A673 (cell line): ENCODE results near the gene MICAL2. TPM values are rescaled to one million over a fixed set of nuclear protein-coding genes. Genes with fewer than 3 reads are reported as not detected.

Source experiments
- BruUV-seq: library from RNA; stranded (reverse); fragments of 400-500 nt; replicated peaks from 2 replicates; lab custom pipeline; 2021; lab: Mats Ljungman, UMichigan
- CTCF ChIA-PET: fragments of 300-600 bp; sonication (Branson Sonifier 250); formaldehyde crosslinking; loops from one replicate; lab custom pipeline; 2022; ENCODE audit warnings: antibody characterized with exemption; lab: Charles Lee
- POLR2A ChIA-PET: fragments of 300-600 bp; sonication (Branson Sonifier 250); formaldehyde crosslinking; loops from one replicate; lab custom pipeline; 2022; ENCODE audit warnings: antibody characterized with exemption; ENCODE audit not compliant: low non-redundant PET; lab: Charles Lee
- DNase-seq: peaks from one replicate; pipeline ENCODE4 v3.0.0-alpha.2; 2015; ENCODE audit warnings: low spot score
- H3K27ac ChIP-seq: fragments of 200-600 bp; sonication (generic); 2 replicates; pipeline ENCODE4 v1.5.1; 2016; ENCODE audit warnings: mixed run types, low read depth, mild to moderate bottlenecking, mixed read lengths, antibody characterized with exemption, low read length; ENCODE audit not compliant: poor library complexity, severe bottlenecking
- H3K27me3 ChIP-seq: fragments of 200-600 bp; sonication (generic); replicated peaks from 2 replicates; pipeline ENCODE4 v1.6.1; 2017; ENCODE audit warnings: mixed run types, low read depth, mild to moderate bottlenecking, mixed read lengths, antibody characterized with exemption, low read length; ENCODE audit not compliant: insufficient read depth, poor library complexity
- H3K36me3 ChIP-seq: fragments of 200-600 bp; sonication (generic); 2 replicates; pipeline ENCODE4 v1.6.1; 2016; ENCODE audit warnings: mixed run types, mild to moderate bottlenecking, mixed read lengths, antibody characterized with exemption, low read length; ENCODE audit not compliant: insufficient read depth, poor library complexity, severe bottlenecking
- H3K4me1 ChIP-seq: fragments of 200-600 bp; sonication (generic); 2 replicates; pipeline ENCODE4 v1.6.1; 2017; ENCODE audit warnings: mixed run types, mild to moderate bottlenecking, mixed read lengths, antibody characterized with exemption, low read length; ENCODE audit not compliant: insufficient read depth, poor library complexity, severe bottlenecking
- H3K4me3 ChIP-seq: fragments of 200-600 bp; sonication (generic); 2 replicates; pipeline ENCODE4 v1.5.1; 2016; ENCODE audit warnings: low read depth, mixed run types, mild to moderate bottlenecking, mixed read lengths, low read length; ENCODE audit not compliant: poor library complexity, severe bottlenecking
- H3K9me3 ChIP-seq: fragments of 200-600 bp; sonication (generic); 2 replicates; pipeline ENCODE4 v1.6.1; 2016; ENCODE audit warnings: mixed run types, low read depth, mild to moderate bottlenecking, mixed read lengths, antibody characterized with exemption, low read length; ENCODE audit not compliant: poor library complexity, severe bottlenecking
- EZH2 ChIP-seq: fragments of 200-600 bp; sonication (generic); IDR thresholded peaks from 2 replicates; pipeline ENCODE4 v1.6.1; 2017; ENCODE audit warnings: borderline replicate concordance, low read depth, mild to moderate bottlenecking, mixed read lengths, antibody characterized with exemption, low read length; ENCODE audit not compliant: poor library complexity, severe bottlenecking
- intact Hi-C: fragments of 100-400 bp; cut with micrococcal nuclease; formaldehyde crosslinking; loops from one replicate; pipeline ENCODE4 v1.10.0; 2022; ENCODE audit not compliant: unreplicated experiment
- total RNA-seq: library from RNA; stranded (reverse); gene quantifications from 2 replicates; pipeline ENCODE4 v1.2.3, GENCODE V29; 2021
- TF ChIP-seq, protein P1 (sequence below): fragments of 300-800, 200-600 bp; sonication (generic); conservative IDR thresholded peaks from 2 replicates; pipeline ENCODE4 v1.5.1; 2017; ENCODE audit warnings: low read depth, mild to moderate bottlenecking, antibody characterized with exemption, low read length, moderate library complexity, mixed read lengths

MICAL2 gene
- total RNA-seq, 1 experiment from 2014 or later, result 1.1 TPM

DNA sequence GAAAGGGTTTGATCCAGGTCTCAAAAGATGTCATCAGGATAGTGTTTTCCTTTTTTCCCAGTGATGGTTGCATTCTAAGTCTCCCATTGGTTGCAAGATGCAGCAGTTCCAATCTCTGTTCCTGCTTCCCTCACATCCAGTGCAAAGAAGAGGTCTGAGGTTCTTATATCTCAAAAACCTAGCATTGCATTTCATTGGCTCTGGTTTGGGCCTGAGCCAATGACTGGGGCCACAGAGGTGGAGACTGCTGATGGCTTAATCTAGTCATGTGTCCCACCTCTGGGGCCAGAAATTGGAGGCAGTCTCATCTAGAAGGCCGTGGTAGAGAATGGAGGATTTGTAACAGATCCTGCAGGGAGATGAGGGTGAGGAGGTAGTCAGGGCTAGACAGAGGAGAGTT lies 13.2 kb upstream of the MICAL2 start:
- no peak overlapping the region for H3K27ac ChIP-seq
- TF ChIP-seq, protein P1, sequence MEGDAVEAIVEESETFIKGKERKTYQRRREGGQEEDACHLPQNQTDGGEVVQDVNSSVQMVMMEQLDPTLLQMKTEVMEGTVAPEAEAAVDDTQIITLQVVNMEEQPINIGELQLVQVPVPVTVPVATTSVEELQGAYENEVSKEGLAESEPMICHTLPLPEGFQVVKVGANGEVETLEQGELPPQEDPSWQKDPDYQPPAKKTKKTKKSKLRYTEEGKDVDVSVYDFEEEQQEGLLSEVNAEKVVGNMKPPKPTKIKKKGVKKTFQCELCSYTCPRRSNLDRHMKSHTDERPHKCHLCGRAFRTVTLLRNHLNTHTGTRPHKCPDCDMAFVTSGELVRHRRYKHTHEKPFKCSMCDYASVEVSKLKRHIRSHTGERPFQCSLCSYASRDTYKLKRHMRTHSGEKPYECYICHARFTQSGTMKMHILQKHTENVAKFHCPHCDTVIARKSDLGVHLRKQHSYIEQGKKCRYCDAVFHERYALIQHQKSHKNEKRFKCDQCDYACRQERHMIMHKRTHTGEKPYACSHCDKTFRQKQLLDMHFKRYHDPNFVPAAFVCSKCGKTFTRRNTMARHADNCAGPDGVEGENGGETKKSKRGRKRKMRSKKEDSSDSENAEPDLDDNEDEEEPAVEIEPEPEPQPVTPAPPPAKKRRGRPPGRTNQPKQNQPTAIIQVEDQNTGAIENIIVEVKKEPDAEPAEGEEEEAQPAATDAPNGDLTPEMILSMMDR, result no peak
- TF ChIP-seq EZH2, result no peak
- no peak for DNase-seq
- CTCF ChIA-PET, result no interaction called here
- H3K9me3 ChIP-seq, result no peaks in the 10 kb centered on the region
- no peaks in the 10 kb centered on the region for H3K4me1 ChIP-seq
- intact Hi-C loops, result no loop called here
- no peak overlapping the region for H3K4me3 ChIP-seq
- POLR2A ChIA-PET, result no interaction called here
- peaks cover 6% of the 10 kb centered on the region for H3K27me3 ChIP-seq
- H3K36me3 ChIP-seq, result no peaks in the 10 kb centered on the region
- no TSS peak for BruUV-seq

DNA sequence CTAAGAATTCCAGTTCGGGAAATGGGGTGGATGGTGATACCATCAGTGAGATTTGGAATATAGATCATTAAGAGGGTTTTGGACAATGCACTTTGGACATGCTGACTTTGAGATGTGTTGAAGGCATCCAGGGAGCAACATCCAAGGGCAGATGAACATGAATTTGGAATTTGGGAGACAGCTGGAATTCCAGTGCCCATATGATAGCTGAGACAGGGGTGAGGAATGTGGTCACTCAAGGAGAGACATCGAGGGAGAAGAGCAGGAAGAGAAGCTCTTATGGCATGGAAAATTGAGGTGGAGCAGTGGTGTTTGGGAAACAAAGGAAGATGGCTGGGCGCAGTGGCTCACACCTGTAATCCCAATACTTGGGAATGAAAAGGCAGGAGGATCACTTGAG lies 11.8 kb upstream of the MICAL2 start:
- Histone ChIP-seq H3K27me3 (peaks cover 11% of the 10 kb centered on the region), H3K27ac (no peak overlapping the region), H3K4me1 (no peaks in the 10 kb centered on the region), H3K9me3 (no peaks in the 10 kb centered on the region), H3K36me3 (no peaks in the 10 kb centered on the region), H3K4me3 (no peak overlapping the region)
- intact Hi-C loops, result no loop called here
- no TSS peak for BruUV-seq
- ChIA-PET POLR2A (no interaction called here), CTCF (no interaction called here)
- TF ChIP-seq, protein P1, result no peak
- no peak for TF ChIP-seq EZH2
- DNase-seq, result no peak

DNA sequence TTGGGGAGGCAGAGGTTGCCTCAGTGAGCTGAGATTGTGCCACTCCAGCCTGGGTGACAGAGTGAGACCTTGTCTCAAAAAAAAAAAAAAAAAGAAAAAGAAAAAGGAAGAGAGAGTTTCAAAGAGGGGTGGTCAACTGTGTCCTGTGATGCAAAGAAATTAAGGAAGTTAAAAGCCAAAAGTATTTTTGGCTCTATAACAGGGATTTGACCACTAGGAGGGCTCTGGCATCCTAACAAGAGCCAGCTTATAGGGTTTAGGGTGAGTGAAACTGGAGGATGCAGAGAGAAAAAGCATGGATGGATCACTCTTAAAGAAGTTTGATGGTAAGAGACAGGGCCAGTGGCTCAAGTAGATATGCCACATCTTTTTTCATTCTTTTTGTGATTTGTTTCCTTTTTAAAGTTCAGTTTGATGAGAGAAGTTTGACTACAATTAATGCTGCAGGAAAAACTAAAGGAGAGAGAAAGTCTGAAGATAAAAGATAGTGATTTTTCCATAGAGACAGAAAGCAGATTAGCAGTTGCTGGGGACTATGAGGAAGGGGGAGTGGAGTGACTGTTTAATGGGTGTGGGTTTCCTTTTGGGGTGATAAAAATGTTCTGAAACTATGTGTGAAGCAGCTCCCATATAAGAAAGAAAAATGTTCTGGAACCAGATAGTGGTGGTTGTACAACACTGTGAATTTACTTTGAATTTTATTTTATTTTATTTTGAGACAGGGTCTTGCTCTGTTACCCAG lies 11.1 kb upstream of the MICAL2 start:
- CTCF ChIA-PET, result interaction anchor here (0.7 kb wide), 1 partner anchor 22 kb away, joined by 4 read pairs; no protein-coding TSS in a partner anchor
- Histone ChIP-seq H3K27ac (no peak overlapping the region), H3K36me3 (no peaks in the 10 kb centered on the region), H3K9me3 (no peaks in the 10 kb centered on the region), H3K4me3 (no peak overlapping the region), H3K4me1 (no peaks in the 10 kb centered on the region), H3K27me3 (peaks cover 11% of the 10 kb centered on the region)
- POLR2A ChIA-PET, result no interaction called here
- intact Hi-C loops, result no loop called here
- DNase-seq, result no peak
- no TSS peak for BruUV-seq
- TF ChIP-seq EZH2, result no peak
- TF ChIP-seq, protein P1, result no peak
